ENCODE measurements around the gene FNDC10. TPM values are rescaled to one million over a fixed set of nuclear protein-coding genes. Genes with fewer than 3 reads are reported as not detected.
"Not testable (repeated sequence)": the region's sequence is repeated elsewhere in the genome, so short reads cannot be mapped to it uniquely, and the experiment has no call there.

Gene FNDC10
- total RNA-seq, 4 donors from 2014 or later: 1.9 to 2.6 (median 2.2) TPM; not detected in 1

GRCh38 chr1:1563688-1564087, 36.2 kb downstream of the FNDC10 start:
- TF ChIP-seq, protein P1, sequence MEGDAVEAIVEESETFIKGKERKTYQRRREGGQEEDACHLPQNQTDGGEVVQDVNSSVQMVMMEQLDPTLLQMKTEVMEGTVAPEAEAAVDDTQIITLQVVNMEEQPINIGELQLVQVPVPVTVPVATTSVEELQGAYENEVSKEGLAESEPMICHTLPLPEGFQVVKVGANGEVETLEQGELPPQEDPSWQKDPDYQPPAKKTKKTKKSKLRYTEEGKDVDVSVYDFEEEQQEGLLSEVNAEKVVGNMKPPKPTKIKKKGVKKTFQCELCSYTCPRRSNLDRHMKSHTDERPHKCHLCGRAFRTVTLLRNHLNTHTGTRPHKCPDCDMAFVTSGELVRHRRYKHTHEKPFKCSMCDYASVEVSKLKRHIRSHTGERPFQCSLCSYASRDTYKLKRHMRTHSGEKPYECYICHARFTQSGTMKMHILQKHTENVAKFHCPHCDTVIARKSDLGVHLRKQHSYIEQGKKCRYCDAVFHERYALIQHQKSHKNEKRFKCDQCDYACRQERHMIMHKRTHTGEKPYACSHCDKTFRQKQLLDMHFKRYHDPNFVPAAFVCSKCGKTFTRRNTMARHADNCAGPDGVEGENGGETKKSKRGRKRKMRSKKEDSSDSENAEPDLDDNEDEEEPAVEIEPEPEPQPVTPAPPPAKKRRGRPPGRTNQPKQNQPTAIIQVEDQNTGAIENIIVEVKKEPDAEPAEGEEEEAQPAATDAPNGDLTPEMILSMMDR (IDR thresholded peaks at IDR 0.05): no peak
- DNase-seq (ENCODE audit: low spot score) (no peak), ATAC-seq (ENCODE audit: low FRiP score) (no peak)

- DNase-seq (ENCODE audit: low spot score) (no peak), ATAC-seq (ENCODE audit: low FRiP score) (no peak)
- TF ChIP-seq, protein P1 (IDR thresholded peaks at IDR 0.05): no peak
Measured at GRCh38 chr1:1562556-1563195, 37.3 kb downstream of the FNDC10 start.

DNA sequence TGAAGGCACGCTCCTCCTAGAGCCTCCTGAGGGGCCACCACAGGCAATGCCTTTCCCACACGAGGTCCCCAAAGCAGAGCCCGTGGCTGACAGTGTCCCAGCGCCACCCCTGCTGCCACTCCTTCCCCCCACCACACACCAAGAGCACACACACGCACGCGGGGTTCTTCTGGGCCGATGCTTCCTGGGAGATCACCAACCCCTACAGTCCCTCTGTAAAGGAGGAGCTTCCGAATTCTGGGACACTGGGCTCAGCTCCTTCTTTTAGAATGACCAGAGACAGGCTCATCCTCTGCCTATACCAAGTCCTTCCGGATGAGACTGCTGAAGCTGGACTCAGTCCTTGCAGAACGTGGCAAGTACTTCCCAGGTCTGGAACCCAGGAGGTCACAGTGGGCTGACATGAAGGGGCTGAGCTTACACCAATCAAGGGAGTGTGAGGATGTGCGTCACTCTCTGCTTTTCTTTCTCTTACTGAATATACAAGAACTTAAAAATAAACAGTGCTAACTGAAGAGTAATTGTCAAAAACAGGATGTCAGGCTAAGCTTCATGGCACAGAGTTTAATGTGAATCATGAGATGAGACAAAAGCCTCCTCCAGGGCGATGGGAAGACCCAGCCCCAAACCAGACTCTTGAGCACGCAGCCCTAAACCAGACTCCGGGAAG, 38.0 kb downstream of the FNDC10 start:
- TF ChIP-seq, protein P1 (IDR thresholded peaks at IDR 0.05): no peak
- ATAC-seq (ENCODE audit: low FRiP score) (no peak), DNase-seq (ENCODE audit: low spot score) (no peak)

DNA sequence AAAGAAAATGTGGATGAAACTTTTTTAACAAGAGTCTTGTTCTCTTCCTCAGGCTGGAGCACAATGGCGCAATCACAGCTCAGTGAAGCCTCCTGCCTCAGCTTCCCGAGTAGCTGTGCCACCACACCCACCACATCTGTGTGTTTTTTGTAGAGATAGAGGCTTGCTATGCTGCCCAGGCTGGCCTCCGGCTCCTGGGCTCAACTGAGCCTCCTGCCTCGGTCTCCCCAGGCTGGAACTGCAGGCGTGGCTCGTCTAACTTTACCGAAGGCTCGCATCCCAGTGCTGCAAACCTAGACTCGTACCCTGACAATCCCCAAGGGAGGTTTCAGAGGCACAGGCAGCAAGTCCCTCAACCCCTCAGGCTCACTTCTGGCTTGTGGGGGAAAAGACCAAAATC, 39.8 kb downstream of the FNDC10 start:
- ATAC-seq (ENCODE audit: low FRiP score) (no peak), DNase-seq (ENCODE audit: low spot score) (no peak)
- TF ChIP-seq, protein P1 (IDR thresholded peaks at IDR 0.05): no peak

DNA sequence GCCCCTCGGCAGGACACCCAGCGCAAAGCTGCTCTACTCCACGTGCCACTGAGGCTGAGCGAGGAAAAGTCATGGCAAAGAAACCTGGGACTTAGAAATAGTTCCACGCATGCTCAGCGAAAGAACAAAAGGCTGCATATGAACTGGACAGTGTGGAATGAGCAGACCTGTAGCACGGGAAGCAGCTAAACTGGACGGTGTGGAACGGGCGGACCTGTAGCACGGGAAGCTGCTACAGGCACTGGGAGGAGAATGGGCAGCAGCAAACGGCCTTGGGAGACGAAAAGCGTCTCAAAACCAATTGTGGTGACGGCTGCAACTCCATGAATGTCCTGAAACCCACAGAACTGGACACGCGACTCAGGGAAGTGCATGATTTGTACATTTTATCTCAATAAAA, 40.9 kb downstream of the FNDC10 start:
- TF ChIP-seq, protein P1 (IDR thresholded peaks at IDR 0.05): no peak
- DNase-seq (ENCODE audit: low spot score) (no peak), ATAC-seq (ENCODE audit: low FRiP score) (no peak)

- TF ChIP-seq, protein P1 (IDR thresholded peaks at IDR 0.05): no peak
- ATAC-seq (ENCODE audit: low FRiP score): no peak
- DNase-seq (ENCODE audit: low spot score): no peak
Measured at GRCh38 chr1:1558591-1558990, 41.3 kb downstream of the FNDC10 start.

GRCh38 chr1:1557688-1558087, 42.2 kb downstream of the FNDC10 start:
- ATAC-seq (ENCODE audit: low FRiP score); DNase-seq (ENCODE audit: low spot score): not testable (repeated sequence)

GRCh38 chr1:1556961-1557360, 43.0 kb downstream of the FNDC10 start:
- not testable (repeated sequence) for ATAC-seq (ENCODE audit: low FRiP score); DNase-seq (ENCODE audit: low spot score)
